Measurements from ENCODE around the gene RNF135.

- TF ChIP-seq POLR2AphosphoS5 (IDR thresholded peaks at IDR 0.05) (no peak), CTCF (IDR thresholded peaks at IDR 0.05 in 8 of 11, conservative IDR thresholded peaks at IDR 0.05 in 3 of 11) (no peak)
These were observed 12.0 kb downstream of the RNF135 start for GRCh38 chr17:30982855-30983254.
